HG03575 (cell line): ENCODE measurements around the gene CDYL.

Experiments
- ATAC-seq: cut with Tn5 transposase; IDR thresholded peaks from one replicate; pipeline ENCODE4 v1.9.1; 2021; ENCODE audit not compliant: unreplicated experiment, insufficient number of reproducible peaks, low FRiP score; ENCODE audit errors: extremely low read depth

Gene CDYL

DNA sequence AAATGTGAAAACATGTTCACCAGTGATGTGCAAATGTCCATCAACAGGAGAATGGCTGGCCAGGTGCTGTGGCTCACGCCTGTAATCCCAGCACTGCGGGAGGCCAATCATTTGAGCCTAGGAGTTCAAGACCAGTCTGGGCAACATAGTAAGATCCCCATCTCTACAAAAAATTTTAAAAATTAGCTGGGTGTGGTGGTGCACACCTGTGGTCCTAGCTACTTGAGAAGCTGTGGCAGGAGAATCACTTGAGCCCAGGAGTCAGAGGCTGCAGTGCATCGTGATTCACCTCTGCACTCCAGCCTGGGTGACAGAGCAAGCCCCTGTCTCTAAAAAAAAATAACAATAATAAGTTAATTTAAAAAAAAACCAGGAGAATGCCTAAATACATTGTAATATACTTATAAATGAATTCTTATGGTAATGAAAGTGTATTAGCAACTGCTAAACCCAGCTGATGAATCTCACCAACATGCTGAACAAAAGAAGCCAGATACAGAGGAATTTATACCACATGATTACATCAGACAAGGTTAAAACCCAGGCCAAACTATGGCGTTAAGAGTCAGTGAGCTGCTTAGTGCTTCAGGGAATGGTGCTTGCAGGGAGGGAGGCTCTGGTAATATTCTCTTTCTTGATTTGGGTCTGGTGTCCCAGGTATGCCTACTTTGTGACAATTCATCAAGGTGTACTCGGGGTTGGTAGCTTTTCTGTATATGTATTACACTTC, 191.3 kb downstream of the CDYL start:
- no peak for ATAC-seq

DNA sequence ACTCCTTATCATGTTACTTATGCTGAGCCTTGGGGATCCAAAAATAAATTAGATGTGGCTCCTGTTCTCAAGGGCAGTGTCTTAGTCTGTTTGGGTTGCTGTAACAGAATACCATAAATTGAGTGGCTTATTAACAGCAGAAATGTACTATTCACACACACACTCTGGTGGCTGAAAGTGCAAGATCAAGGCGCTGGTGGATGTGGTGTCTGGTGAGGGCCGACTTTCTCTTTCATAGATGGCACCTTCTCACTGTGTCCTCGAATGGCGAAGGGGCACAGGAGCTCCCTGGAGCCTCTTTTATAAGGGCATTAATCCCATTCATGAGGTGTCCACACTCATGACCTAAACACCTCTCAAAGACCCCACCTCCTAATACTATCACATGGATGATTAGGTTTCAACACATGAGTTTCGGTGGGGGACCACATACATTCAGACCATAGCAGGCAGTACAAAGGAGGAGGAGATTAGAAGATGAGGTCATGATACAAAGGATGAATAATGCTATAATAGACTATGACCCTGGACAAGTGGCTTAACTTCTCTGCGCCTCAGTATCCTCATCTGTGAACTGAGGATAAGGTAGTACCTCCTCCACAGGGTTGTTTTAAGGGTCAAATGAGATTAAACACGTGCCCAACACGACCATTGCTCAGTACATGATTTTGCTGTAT, 193.5 kb downstream of the CDYL start:
- no peak for ATAC-seq

DNA sequence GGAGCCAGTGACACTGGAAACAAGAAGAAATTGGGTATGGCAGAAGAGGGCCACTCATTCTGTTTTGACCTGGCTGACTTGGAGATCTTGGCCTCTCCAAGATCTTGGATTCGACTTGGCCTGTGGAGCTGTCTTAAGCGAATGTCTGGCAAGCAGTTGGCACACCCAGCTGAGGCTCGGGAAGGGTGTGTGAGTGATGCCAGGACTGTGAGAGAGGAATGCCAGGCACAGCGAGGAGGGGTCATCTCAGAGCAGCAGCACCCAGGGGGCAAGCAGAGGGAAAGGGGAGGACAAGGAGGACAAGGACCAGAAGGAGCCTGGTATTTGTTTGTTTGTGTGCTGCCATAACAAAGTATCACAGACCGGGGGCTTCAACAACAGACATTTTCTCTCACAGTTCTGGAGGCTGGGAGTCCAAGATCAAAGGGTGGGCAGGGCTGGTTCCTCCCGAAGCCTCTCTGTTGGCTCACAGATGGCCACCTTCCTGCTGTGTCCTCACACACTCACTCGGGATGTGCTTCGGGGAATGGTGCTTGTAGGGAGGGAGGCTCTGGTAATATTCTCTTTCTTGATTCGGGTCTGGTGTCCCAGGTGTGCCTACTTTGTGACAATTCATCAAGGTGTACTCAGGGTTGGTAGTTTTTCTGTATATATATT, 194.7 kb downstream of the CDYL start:
- ATAC-seq = no peak

DNA sequence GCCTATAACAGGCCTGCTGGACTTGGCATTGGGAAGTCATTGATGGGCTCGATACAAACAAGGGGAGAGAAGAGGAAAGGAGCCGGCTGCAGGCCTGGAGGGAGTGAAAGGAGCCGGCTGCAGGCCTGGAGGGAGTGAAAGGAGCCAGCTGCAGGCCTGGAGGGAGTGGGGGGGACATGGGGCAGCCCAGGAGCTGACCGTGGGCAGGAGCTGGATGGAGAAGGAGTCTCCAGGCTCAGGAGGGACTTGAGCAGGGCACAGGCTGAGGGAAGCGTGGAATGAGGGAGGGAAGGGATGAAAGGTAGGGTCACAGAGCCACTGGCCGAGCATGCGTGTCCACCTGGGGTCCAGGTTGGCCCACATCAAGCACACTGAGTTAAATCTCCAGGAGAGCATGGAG, 195.6 kb downstream of the CDYL start:
- no peak for ATAC-seq

DNA sequence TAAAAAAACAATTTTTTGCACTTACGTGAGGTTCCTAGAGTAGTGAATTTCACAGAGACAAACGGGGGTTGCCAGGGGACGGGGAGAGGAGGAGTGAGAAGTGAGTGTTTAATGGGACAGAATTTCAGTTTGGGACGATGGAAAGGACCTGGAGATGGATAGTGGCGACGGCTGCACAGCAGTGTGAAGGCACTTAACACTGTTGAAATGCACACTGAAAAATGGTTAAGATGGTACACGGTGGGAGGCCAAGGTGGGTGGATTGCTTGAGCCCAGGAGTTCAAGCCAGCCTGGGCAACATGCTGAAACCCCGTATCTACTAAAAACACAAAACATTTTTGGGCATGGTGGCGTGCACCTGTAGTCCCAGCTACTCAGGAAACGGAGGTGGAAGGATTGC, 196.2 kb downstream of the CDYL start:
- ATAC-seq = no peak

DNA sequence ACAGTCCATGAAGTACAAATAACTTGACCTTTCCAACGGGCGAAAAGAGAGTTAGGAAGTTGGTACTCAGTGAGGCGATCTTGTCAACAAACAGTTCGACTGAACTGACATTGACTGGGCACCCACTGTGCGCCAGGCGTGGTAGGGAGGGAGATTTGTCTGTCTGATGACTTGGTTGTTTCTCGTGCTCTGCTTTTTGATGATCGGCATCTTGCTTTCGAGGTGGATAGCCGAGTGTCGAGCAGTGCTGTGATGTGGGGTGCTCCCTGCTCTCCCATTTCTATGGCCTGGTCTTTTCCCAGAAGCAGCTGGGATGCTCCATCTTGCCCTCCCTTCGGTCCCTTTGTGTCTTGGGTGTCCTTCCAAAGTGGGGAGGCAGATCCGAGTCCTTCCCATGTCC, 197.2 kb downstream of the CDYL start:
- ATAC-seq = no peak

DNA sequence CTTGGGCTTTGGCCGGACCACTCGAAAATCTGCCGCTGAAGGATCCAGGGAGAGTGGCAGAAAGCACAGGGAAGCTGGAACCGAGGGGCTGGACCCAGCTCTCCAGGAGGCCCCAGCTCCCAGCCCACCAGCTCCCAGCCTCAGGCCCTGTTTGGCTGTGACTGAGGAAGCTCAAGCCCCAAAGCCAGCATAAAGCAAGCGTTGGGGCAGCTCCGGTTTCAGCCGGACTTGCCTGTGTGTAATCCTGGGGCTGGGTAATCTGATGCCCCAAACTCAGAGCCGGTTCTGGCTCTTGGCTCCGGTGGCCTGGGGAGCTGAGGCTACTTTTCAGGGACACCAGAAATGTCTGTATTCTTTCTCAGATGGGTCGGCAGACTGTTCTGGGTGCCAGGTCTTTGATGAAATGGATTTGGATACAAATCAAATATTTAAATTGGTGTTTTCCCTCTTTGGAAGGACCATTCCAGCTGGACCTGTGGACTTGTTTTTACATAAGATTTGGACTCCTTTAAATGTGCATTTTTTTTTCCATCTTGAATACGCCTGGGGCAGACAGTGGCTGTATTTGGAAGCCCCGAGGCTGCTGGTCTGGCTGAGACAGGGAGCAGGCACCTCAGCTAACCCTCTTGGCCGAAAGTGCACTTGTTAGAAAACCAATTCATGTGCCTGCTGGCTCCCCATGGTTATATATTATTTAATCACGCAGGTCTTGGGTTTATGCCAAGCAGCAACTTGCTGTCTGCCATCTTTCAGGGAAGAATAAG, 198.0 kb downstream of the CDYL start:
- ATAC-seq = no peak

DNA sequence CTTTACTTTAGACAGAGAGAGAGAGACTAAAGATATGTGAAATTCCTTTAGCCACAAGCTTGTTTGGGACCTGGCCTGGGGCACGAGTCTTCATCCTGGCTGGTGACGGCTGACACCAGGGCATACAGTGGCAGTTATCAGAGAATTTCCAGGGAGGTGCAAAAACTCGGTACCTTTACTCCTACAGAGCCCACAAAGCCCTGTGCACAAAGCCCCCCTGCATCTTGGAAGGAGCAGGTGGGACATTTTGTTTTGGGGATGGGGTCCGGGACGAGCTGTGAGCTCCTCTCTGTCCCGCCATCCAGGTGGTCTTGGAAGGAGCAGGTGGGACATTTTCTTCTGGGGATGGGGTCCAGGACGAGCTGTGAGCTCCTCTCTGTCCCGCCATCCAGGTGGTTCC, 198.8 kb downstream of the CDYL start:
- no peak for ATAC-seq

DNA sequence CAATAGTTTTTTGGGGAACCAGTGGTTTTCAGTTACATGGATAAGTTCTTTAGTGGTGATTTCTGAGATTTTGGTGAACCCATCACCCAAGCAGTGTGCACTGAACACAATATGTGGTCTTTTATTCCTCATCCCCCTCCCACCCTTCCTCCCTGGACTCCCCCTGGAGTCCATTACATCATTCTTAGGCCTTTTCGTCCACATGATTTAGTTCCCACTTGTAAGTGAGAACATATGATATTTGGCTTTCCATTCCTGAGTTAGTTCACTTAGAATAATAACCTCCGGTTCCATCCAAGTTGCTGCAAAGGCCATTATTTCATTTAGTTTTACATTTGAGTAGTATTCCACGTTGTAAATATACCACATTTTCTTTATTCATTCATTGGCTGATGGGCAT, 199.3 kb downstream of the CDYL start:
- ATAC-seq = no peak

DNA sequence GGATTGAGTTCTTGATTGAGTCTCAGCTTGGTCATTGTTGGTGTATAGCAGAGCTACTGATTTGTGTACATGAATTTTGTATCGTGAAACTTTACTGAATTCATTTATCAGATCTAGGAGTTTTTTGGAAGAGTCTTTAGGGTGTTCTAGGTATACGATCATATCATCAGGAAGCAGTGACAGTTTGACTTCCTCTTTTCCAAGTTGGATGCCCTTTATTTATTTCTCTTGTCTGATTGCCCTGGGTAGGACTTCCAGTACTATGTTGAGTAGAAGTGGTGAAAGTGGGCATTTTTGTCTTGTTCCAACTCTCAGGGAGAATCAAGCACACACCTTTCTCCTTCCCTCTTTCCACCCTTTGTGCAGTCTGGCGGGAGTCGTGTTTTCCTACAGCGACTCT, 201.3 kb downstream of the CDYL start:
- no peak for ATAC-seq

DNA sequence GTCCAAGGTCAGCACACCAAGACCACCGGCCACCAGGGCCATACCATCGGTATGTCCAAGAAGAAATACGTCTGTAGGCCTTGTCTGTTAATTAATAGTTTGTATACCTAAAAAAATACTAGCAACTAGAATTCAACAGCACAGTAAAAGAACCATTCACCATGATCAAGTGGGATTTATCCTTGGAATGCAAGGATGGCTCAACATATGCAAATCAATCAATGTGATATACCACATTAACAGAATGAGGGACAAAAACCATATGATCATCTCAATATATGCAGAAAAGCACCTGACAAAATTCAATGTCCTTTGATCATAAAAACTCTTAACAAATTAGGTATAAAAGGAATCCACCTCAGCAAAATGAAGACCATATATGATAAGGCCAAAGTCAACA, 203.2 kb downstream of the CDYL start:
- no peak for ATAC-seq

DNA sequence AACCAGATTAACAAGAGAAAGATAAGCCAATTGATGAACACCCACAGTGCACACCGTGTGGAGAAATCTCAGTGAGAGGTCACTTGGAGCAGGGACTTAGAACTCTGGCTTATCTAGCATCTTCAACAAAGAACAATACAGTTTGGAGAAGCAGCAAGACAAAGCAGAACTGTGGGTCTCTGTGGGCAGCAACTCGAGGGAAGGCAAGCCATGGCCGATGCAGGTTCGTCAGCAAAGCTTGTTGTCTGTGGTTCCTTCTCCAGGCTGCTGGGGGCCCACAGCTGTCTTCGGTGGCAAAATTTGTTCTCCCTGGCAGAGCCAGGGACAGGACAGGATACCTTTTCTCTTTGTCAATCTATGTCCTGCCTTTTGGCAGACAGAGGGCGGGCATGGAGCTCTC, 205.6 kb downstream of the CDYL start:
- no peak for ATAC-seq

DNA sequence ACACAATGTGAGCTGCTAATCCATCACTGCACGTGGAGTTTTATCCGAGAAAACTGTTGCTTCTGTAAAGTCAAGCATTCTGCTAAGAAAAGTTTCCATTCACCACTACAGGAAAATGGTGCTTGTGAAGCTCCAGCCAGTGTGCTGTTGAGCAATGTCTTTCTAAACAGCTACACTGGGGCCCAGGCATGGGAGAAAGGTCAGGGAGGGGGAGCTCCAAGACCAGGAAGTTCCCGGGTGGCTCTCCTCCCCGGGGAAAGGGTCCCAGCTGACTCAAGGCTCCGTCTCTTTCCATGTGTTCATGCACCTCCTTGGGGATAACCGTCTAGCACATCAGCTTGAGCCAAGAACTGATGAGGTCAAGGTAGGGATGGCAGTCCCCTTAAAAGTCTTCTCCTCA, 207.1 kb downstream of the CDYL start:
- no peak for ATAC-seq

DNA sequence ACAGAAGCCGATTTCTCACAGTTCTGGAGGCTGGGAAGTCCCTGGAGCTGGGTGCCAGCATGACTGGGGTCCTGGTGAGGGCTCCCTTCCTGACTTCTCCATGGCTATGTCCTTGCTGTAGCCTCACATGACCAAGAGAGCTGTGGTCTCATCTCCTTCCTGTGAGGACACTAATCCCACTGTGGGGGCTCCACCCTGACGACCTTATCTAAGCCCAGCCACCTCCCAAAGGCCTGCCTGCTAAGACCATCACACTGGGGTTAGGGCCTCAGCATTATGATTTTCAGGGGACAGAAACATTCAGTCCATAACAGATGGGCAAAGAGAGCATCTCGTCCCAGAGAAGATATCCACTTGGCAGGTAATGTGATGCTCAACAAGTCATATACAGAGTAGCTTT, 210.8 kb downstream of the CDYL start:
- ATAC-seq = no peak

DNA sequence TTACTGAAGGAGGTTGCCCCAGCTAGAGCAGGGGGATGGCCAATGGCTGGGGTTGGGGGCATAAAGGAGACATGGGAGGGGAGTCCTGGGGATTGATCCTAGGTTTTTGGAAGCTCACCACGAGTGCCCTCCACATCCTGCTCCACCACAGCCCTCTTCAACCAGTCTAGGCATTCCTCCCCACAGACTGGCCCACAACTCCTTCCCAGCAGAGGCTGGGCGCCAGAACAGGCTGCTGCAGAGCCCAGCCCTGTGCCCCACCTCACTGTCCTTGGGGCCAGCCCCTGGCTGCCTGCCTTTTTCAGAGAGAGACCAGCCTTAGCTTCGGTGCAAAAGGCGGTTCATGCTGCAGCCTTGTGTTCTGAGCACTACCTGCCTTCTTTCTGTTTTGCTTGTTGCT, 211.2 kb downstream of the CDYL start:
- ATAC-seq = no peak

DNA sequence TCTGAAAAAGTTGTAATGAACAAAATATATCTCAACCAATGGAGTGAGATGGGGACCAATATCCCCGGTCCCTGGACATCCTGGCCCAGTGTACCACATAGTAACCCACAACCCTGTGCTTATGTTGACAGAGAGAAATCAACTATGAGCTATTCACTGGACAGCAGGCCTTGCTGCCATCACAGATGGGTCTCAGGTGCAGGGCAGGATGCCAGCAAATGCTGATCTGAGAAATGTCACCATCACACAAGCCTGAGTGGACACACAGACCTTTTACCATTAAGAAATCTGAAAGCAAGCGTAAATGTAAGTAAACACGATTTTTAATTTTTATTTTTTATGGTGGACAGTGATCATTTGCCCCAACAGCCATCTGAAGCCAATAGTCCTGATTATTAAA, 218.5 kb downstream of the CDYL start:
- ATAC-seq = no peak

DNA sequence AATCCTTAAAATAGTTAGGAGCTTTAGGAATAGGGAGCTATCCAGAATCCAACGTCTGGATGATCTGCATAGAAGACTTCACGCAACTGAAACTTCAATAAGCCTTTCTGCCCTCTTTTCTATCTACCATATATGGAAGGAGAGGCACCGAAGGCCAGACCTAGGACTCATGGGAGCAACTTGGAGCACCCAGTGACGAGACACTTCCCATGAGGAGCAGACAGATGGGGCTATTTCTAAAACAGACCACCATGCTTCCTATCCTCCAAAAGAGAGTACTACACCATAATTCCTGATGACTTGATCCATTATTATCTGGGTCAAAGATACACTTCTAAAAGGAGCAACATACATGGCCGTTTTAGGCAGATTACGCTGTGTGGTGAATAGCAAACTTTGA, 221.7 kb downstream of the CDYL start:
- ATAC-seq = no peak

DNA sequence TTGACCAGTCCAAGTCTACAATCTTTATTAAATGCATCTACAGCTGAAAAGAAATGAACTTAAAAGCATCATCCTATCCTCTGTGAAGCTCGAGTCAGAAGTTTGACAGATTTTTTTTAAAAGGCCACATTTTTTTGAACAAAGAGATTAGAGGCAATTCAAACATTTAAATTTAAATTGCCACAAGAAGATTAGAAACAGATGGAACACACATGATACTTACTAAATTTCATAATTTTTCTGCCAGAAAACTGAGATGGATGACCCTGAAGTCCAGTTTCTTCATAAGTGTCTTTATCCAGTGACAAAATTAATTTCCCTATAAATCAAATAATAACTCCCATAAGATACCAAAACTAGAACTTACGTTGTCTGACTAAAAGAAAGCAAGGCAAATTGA, 223.4 kb downstream of the CDYL start:
- ATAC-seq = no peak

DNA sequence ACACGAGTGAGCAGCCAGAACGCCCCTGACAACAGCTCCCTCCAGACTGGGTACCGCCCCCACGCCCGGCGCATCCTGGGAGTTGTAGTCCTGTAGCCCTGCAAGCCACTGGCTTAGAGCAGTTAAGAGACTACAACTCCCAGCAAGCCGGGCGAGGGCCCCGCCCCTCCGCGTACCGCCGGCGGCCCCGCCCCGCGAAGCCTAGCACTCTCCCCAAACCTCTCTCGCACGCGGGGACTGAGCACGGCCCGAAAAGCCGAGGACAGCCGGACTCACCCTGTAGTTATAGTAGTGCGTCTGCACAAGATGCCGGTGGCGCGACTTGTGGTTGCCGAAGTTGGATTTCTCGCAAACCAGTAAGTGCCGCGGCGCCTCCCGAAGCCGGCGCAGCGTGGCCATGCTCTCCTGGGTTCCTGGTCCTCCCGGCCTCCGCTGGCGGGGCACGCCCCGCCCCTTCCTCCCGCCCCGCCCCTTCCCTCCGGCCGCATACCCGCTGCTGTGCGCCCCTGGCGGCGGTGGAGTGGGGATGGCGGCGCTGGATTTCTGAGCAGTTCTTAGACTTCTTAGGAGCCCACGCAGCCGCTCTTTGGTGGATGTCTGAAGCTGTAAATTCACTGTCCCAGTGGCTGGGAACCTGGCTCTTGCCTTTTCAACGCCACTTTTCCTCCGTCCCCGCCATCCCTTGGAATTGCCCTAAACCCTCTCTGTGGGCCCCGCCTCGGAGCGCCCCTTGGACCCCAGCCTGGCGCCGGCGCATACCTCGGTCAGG, 227.6 kb downstream of the CDYL start, which contains the start of gene RPP40:
RPP40 (minus strand) TSS at position 434 of the 769 bp plus-strand sequence; CDS start at position 399, 35 bp downstream.
- ATAC-seq = peak; percentile 81
